Left cardiac atrium (tissue), 4 donors: ENCODE results near the gene MT1X. TPM values are rescaled to one million over a fixed set of nuclear protein-coding genes. Genes with fewer than 3 reads are reported as not detected.
"Not testable (repeated sequence)": the region's sequence is repeated elsewhere in the genome, so short reads cannot be mapped to it uniquely, and the experiment has no call there.

Experiments used
- ATAC-seq, 2 donors: fragments of 200-7000 bp; cut with Tn5 transposase; one replicate each; pipeline ENCODE4 v1.9.1; 2020; ENCODE audit warnings: mild to moderate bottlenecking in 2 of 2, moderate library complexity in 2 of 2
- DNase-seq: peaks from one replicate; pipeline ENCODE4 v3.0.0-alpha.2; 2020
- intact Hi-C, 2 donors: fragments of 100-400 bp; cut with DNase I; formaldehyde crosslinking; loops; one replicate each; pipeline versions ENCODE4 v1.14.1 to v1.15.1; 2022 to 2023
- total RNA-seq, 2 donors: library from RNA; stranded (reverse); fragmentation: NEBNext Ultra II Directional; extraction: Animal tissue kit (Norgen Biotek cat#: 25700); gene quantifications; one replicate each; pipeline ENCODE4 v1.2.1, GENCODE V29; 2021
- donor health status: DM: no; HTN: yes; CAD: no.
- donor health status: DM: no; HTN: yes; CAD: no; lungs with severe emphysema.
- donor health status: DM: yes; HTN: yes; CAD: no.
- donor health status: Dilated cardiomyopathy.

Gene MT1X
- total RNA-seq, 2 donors from 2014 or later, result 104 to 336 TPM

DNA sequence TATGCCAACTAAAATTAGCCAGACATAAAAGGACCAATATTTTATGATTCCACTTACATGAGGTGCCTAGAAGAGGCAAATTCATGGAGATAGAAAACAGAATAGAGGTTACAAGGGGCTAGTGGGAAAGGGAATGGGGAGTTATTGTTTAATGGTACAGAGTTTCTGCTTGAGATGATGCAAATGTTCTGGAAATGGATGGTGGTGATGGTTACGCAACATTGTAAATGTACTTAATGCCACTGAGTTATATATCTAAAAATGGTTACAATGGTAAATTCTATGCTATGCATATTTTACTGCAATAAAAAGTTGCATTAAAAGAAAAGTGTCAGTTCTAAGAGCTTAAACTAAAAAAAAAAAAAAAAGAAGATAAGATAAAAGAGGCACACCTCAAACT lies 17.9 kb downstream of the MT1X start:
- intact Hi-C loops, result loop anchor here (2.0 to 10.0 kb wide), 4 partner anchors 98 to 185 kb away; no protein-coding TSS in a partner anchor
- ATAC-seq (no peak), DNase-seq (no peak)

- DNase-seq (no peak), ATAC-seq (no peak)
- intact Hi-C loops, result loop anchor here (2.0 to 10.0 kb wide), 4 partner anchors 98 to 186 kb away; no protein-coding TSS in a partner anchor
Observed at GRCh38 chr16:56700631-56701030, 18.4 kb downstream of the MT1X start.

DNA sequence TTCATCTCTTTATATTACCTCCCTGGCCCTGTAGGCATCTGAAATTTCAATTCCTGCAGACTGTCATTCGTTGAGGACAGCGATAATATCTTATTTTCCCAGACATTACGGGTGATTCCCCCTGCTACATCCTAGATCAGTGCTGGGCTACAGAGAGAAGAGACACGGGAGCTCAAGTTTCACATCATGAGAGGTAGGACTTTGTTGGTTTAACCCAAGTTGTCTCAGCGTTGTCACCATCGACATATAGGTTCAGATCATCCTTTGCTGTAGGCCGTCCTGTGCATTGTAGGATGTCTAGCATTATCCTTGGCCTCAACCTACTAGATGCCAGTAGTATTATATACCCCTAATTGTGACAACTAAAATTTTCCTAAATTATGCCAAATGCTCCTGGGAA lies 19.3 kb downstream of the MT1X start:
- intact Hi-C loops, result loop anchor here (2.0 to 10.0 kb wide), 4 partner anchors 99 to 187 kb away; no protein-coding TSS in a partner anchor
- DNase-seq (no peak), ATAC-seq (no peak)

DNA sequence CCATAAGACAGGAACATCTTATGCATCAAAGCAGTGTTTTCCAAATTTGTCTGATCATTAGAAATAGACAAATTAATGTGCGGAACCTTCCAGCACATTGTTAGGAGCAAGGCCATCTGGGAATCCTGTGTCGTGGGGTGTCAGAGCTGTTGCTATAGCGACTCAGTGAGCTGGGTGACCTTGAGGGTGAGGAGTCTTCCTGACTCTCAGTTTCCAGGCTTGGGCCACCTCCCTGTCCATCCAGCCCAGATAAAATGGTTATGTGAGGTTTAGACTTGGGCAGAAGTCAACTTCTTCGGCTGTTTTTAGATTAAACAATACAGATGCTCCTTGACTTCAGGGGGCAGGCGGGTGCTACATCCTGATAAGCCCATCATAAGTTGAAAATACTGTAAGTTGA lies 20.6 kb downstream of the MT1X start:
- ATAC-seq (no peak), DNase-seq (no peak)
- intact Hi-C loops, result loop anchor here (1.0 to 10.0 kb wide), 5 partner anchors 29 to 128 kb away; no protein-coding TSS in a partner anchor

- intact Hi-C loops, result loop anchor here in 1 of 2 donors (10.0 kb wide), 1 partner anchor 134 kb away; no protein-coding TSS in a partner anchor
- DNase-seq (no peak), ATAC-seq (peak in 1 of 2 donors; percentile 34)
Observed at GRCh38 chr16:56708525-56709442, 26.5 kb downstream of the MT1X start.

GRCh38 chr16:56709443-56710040 lies 27.3 kb downstream of the MT1X start:
- intact Hi-C loops, result loop anchor here in 1 of 2 donors (10.0 kb wide), 1 partner anchor 135 kb away; no protein-coding TSS in a partner anchor
- DNase-seq (no peak), ATAC-seq (no peak)

DNA sequence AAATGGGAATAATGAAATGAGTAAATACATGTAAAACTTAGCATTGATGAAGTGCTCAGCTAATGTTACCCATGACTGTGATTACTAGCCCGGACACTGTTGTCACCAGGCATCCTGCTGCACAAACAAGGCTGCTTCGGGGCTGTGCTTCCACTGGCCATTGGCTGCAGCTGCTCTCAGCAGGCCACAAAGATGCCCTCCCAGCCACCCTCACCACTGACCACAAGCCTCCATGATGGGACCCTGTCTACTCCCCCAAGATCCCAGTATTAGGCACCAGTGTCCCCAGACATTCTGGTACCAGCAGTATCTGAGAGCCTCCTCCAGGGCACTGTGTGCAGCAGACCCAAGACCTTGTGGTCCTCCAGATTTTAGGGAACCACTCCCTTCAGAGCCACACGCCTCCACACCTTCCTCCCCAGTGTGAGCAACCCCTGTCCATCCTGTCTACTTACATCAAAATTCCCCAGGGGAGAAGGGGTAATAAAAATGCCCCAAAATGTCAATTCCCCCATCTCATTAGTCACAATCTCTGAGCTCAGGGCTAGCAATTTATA lies 28.0 kb downstream of the MT1X start:
- DNase-seq (no peak), ATAC-seq (no peak)
- intact Hi-C loops, result no loop called here

DNA sequence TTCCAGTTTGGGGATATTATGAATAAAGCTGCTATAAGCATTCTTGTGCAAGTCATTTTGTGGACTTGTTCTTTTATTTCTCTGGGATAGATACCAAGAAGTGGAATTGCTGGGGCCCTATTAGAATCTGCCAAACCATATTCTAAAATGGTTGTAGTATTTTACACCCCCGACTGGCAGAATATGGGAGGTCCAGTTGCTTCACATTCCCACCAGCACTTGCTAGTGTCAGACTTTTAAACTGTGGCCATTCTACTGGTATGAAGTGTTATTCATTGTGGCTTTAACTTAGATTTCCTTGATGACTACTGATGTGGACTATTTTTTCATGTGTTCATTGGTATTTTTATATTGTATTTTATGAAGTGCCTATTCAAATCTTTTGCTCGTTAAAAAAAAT lies 29.6 kb downstream of the MT1X start:
- no peak for ATAC-seq
- intact Hi-C loops, result no loop called here
- no peak for DNase-seq

- DNase-seq (no peak), ATAC-seq (no peak)
- intact Hi-C loops, result no loop called here
Observed at GRCh38 chr16:56713794-56714193, 31.5 kb downstream of the MT1X start.

DNA sequence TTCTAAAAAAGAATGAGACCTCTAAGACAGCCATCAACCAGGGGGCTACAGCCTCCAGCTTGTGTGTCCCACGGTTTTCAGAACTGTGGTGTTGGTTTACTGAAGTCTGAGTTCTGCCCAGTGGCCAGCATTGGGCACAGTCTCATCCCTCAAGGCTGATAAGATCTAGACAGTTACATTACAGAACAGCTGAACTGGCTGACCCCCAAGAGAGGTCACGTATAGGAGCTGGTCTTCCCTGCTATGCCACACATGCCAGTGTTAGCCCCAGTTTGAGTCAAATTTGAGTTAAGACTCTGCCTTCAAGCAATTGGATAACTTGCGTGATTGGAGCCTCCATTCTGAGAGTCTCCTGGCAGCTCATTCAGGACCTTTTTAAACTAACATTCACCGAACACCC lies 32.9 kb downstream of the MT1X start:
- ATAC-seq, result no peak
- intact Hi-C loops, result no loop called here
- no peak for DNase-seq

DNA sequence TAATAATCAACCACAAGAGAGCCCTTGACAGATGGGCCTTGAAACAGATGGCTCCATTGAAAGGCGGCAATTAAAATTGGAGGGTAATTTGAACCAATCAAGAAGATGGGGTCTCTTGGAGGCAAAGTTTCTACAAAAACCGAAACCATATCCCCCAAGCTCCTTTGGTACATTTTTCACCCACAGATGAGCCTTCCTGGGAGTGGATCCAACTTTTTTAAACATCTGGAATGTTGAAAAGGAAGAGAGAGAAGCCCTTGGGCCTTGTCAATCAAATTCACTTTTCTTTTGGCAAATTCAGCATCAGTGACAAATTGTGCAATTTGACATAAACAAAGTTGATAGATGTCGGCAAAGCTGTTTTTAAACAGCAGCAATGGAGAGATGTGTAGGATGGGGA lies 34.5 kb downstream of the MT1X start:
- ATAC-seq, result no peak
- no peak for DNase-seq
- intact Hi-C loops, result no loop called here

DNA sequence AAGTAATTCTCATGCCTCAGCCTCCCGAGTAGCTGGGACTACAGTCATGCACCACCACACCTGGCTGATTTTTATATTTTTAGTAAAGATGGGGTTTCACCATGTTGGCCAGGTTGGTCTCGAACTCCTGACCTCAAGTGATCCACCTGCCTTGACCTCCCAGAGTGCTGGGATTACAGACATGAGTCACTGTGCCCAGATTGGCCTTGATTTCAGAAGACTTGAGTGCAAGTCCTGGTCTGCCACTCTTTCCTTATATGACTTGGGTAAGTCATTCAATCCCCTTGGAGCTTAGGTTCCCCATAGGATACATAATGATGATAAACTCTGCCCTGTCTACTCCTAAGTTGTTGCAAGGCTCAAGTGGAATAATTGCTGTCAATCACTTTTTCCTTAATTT lies 35.3 kb downstream of the MT1X start:
- intact Hi-C loops, DNase-seq, ATAC-seq: not testable (repeated sequence)

DNA sequence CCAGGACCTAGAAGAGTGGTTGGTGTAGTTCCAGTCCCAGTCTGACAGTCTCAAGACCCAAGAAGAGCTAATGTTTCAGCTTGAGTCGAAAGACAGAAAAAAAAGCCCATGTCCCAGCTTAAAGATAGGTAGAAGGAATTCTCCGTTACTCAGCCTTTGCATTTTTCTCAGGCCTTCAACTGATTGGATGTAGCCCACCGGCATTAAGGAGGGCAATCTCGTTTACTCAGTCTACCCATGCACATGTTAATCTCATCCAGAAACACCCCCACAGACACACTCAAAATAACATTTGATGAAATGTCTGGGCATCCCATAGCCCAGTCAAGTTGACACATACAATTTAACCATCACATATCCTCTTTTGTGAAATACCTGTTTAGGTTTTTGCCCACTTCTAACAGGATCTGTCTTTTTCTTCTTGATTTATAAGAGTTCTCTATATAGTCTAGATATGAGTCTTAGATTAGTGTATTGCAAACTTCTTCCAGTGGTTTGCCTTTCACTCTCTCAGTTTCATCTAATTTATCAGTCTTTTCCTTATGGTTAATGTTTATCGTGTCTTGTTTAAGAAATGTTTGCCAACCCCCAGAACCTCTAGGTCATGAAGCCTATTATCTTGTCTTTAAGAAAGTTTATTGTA lies 40.1 kb downstream of the MT1X start:
- ATAC-seq (no peak), DNase-seq (no peak)
- intact Hi-C loops, result no loop called here

DNA sequence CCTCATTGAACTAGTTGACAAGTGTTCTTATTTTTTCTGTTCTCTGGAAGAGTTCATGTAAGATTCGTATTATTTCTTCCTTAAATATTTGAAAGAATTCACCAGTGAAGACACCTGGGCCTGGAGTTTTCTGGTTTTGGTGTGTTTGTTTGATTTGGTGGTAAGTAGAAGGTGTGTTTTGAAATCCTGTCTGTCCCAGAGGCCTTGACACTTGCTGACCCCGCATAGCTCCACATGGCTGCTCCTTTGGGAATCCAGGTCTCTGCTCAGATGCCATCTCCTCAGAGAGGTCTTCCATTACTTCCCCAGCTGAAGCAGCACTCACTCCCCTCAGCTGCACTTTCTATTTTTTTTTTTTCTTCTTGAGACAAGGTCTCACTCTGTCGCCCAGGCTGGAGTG lies 41.9 kb downstream of the MT1X start:
- intact Hi-C loops, result no loop called here
- ATAC-seq (no peak), DNase-seq (no peak)

GRCh38 chr16:56726283-56726682 lies 44.0 kb downstream of the MT1X start:
- intact Hi-C loops, result no loop called here
- DNase-seq, result no peak
- no peak for ATAC-seq

GRCh38 chr16:56726926-56727325 lies 44.7 kb downstream of the MT1X start:
- intact Hi-C loops, result no loop called here
- DNase-seq (no peak), ATAC-seq (no peak)

DNA sequence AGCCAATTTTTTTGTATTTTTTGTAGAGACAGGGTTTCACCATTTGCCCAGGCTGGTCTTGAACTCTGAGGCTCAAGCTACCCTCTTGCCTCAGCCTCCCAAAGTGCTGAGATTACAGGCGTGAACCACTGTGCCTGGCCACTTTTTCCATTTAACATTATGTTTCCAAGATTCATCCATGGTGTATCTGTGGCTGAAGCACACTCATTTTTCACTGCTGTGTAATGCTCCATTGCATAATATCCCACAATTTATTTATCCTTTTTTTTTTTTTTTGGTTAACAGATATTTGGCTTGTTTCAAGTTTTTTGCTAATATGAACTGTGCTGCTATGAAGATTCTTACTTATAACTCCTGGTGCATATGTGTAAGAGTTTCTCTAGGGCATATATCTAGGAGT lies 45.8 kb downstream of the MT1X start:
- DNase-seq, result no peak
- no peak for ATAC-seq
- intact Hi-C loops, result no loop called here

GRCh38 chr16:56728980-56729734 lies 46.9 kb downstream of the MT1X start:
- intact Hi-C loops, result no loop called here
- DNase-seq (no peak), ATAC-seq (peak; percentile 7 to 29)
